Kidney (tissue), 14 donors: ENCODE measurements around the gene GRK1. TPM values are rescaled to one million over a fixed set of nuclear protein-coding genes. Genes with fewer than 3 reads are reported as not detected.
"Not testable (repeated sequence)": the region's sequence is repeated elsewhere in the genome, so short reads cannot be mapped to it uniquely, and the experiment has no call there.

ENCODE experiments used
- DNase-seq, 5 donors: peaks; one replicate each; pipeline ENCODE4 v3.0.0-alpha.2; 2013 to 2020
- FAIRE-seq: peaks from 2 replicates; lab custom pipeline; 2012; peaks lifted over from hg19 to GRCh38; lab: Jason Lieb, UNC
- H3K27ac ChIP-seq, 2 donors: one replicate each; pipeline ENCODE4 v1.7.0; 2013; ENCODE audit warnings: low read depth in 2 of 2, low read length in 2 of 2, inconsistent platforms in 1 of 2
- H3K27me3 ChIP-seq: one replicate; pipeline ENCODE4 v1.7.1; 2013; ENCODE audit warnings: low read length, inconsistent platforms; ENCODE audit not compliant: control insufficient read depth, insufficient read depth
- H3K36me3 ChIP-seq, 3 donors: one replicate each; pipeline versions ENCODE4 v1.7.0 to v1.7.1; 2013; ENCODE audit warnings: low read length in 3 of 3, control low read depth in 1 of 3, inconsistent platforms in 1 of 3; ENCODE audit not compliant: insufficient read depth in 3 of 3, control insufficient read depth in 2 of 3
- H3K4me1 ChIP-seq, 3 donors: one replicate each; pipeline versions ENCODE4 v1.7.0 to v1.7.1; 2013; ENCODE audit warnings: low read length in 3 of 3, inconsistent platforms in 1 of 3, low read depth in 1 of 3; ENCODE audit not compliant: control insufficient read depth in 2 of 3, insufficient read depth in 2 of 3
- H3K4me3 ChIP-seq, 3 donors: one replicate each; pipeline versions ENCODE4 v1.7.0 to v1.8.1; 2013; ENCODE audit warnings: low read length in 3 of 3, control low read depth in 1 of 3, inconsistent platforms in 1 of 3
- H3K9ac ChIP-seq, 3 donors: one replicate each; pipeline versions ENCODE4 v1.7.0 to v1.7.1; 2013; ENCODE audit warnings: low read length in 3 of 3, control low read depth in 1 of 3, inconsistent platforms in 1 of 3
- H3K9me3 ChIP-seq, 3 donors: one replicate each; pipeline versions ENCODE4 v1.7.0 to v1.7.1; 2013; ENCODE audit warnings: low read length in 3 of 3, control low read depth in 1 of 3, inconsistent platforms in 1 of 3; ENCODE audit not compliant: control insufficient read depth in 2 of 3, insufficient read depth in 1 of 3
- intact Hi-C: fragments of 100-400 bp; cut with DNase I; formaldehyde crosslinking; loops from one replicate; pipeline ENCODE4 v1.11.1; 2022
- polyA plus RNA-seq: library from polyadenylated mRNA; stranded (reverse); fragments of 350-450 nt; fragmentation: Illumina TruSeq; extraction: RNeasy Lipid Tissue Mini Kit (QIAGEN cat#74804); gene quantifications from one replicate; pipeline ENCODE4 v1.2.3, GENCODE V29; 2014; ENCODE audit warnings: low read depth, low replicate concordance; ENCODE audit not compliant: insufficient read depth
- total RNA-seq: library from RNA; stranded (reverse); fragmentation: NEBNext Ultra II Directional; extraction: Animal tissue kit (Norgen Biotek cat#: 25700); gene quantifications from one replicate; pipeline ENCODE4 v1.2.1, GENCODE V29; 2021
- TF ChIP-seq, protein P1 (sequence below): IDR thresholded peaks from 3 replicates; pipeline ENCODE4 v1.5.1; 2012; ENCODE audit warnings: mild to moderate bottlenecking, moderate library complexity, borderline replicate concordance; ENCODE audit not compliant: insufficient read depth; ENCODE audit errors: extremely low read depth
- donor health status: control.
- donor health status: control.
- donor health status: control.
- donor health status: control.
- donor health status: control.
- donor health status: DM: yes; HTN: yes; CAD: no.
- donor health status: Normal renal cell carcinoma (clear cell type).

Gene GRK1
- total and polyA plus RNA-seq, 2 donors from 2014 or later = not detected

DNA sequence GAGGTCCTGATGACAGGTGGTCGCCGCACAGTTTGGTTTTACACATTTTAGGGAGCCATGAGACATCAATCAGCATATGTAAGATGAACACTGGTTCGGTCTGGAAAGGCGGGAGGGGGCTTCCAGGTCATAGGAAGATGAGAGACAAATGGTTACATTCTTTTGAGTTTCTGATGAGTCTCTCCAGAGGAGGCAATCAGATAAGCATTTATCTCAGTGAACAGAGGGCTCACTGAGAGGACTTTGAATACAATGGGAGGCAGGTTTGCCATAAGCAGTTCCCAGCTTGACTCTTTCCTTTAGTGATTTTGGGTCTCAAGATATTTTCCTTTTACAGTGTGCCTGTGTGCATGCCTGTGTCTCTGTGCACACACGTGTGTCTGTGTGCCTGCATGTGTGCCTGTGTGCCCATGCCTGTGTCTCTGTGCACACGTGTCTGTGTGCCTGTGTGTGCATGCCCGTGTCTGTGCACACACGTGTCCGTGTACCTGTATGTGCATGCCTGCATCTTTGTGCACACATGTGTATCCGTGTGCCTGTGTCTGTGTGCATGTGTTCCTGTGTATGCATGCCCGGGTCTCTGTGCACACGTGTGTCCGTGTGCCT lies 56.5 kb downstream of the GRK1 start:
- Histone ChIP-seq H3K9ac (no peak overlapping the region), H3K9me3 (no peaks in the 10 kb centered on the region), H3K4me1 (peaks cover 0 to 5% (median 0%) of the 10 kb centered on the region in 3 donors), H3K27ac (no peak overlapping the region), H3K36me3 (no peaks in the 10 kb centered on the region), H3K4me3 (no peak overlapping the region), H3K27me3 (no peaks in the 10 kb centered on the region)
- TF ChIP-seq, protein P1, sequence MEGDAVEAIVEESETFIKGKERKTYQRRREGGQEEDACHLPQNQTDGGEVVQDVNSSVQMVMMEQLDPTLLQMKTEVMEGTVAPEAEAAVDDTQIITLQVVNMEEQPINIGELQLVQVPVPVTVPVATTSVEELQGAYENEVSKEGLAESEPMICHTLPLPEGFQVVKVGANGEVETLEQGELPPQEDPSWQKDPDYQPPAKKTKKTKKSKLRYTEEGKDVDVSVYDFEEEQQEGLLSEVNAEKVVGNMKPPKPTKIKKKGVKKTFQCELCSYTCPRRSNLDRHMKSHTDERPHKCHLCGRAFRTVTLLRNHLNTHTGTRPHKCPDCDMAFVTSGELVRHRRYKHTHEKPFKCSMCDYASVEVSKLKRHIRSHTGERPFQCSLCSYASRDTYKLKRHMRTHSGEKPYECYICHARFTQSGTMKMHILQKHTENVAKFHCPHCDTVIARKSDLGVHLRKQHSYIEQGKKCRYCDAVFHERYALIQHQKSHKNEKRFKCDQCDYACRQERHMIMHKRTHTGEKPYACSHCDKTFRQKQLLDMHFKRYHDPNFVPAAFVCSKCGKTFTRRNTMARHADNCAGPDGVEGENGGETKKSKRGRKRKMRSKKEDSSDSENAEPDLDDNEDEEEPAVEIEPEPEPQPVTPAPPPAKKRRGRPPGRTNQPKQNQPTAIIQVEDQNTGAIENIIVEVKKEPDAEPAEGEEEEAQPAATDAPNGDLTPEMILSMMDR = no peak
- DNase-seq = peak in 1 of 5 donors; percentile 30
- intact Hi-C loops = no loop called here
- no peak for FAIRE-seq

DNA sequence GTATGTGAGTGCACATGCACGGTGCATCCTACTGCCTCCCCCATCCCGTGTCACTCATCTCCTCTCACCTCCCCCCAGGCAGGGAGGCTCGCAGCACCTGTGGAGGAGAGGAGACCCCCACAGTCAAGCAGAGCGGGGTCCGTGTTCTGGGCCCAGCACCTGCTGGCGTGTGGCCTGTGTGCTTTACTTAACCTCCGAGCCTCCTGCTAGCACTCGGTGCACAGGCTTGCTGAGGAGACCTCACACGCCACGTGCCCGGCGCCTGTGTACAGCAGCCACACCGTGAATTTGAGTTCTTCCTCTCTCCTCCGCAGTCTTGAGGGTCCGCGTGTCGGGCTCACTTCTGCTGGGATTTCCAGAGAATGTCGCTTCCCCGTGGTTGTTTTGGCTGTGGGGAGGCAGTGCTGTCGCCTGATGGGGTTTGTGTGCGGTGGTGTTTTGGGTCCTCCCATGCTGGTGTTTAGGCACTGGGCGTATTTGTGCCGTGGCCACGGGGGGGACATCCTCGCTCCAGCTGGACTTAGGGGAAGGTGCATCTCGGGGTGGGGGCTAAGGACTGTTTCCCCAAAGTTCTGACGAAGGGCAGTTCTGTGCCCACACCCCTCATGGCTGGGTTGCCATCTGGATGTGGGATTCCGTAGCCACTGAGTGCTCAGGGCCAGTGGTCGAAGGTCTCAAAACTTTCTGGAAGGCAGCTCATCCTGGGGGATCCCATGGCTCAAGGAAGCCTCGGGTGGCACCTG lies 57.2 kb downstream of the GRK1 start:
- H3K27ac ChIP-seq = no peak overlapping the region
- H3K9ac ChIP-seq = no peak overlapping the region
- H3K4me3 ChIP-seq = peak overlapping the region in 1 of 3 donors; percentile 29
- TF ChIP-seq, protein P1 = no peak
- no peaks in the 10 kb centered on the region for H3K27me3 ChIP-seq
- FAIRE-seq (no peak), DNase-seq (peak in 2 of 5 donors; percentile 69 to 77)
- peaks cover 0 to 5% (median 0%) of the 10 kb centered on the region in 3 donors for H3K4me1 ChIP-seq
- H3K36me3 ChIP-seq = no peaks in the 10 kb centered on the region
- H3K9me3 ChIP-seq = no peaks in the 10 kb centered on the region
- intact Hi-C loops = no loop called here

DNA sequence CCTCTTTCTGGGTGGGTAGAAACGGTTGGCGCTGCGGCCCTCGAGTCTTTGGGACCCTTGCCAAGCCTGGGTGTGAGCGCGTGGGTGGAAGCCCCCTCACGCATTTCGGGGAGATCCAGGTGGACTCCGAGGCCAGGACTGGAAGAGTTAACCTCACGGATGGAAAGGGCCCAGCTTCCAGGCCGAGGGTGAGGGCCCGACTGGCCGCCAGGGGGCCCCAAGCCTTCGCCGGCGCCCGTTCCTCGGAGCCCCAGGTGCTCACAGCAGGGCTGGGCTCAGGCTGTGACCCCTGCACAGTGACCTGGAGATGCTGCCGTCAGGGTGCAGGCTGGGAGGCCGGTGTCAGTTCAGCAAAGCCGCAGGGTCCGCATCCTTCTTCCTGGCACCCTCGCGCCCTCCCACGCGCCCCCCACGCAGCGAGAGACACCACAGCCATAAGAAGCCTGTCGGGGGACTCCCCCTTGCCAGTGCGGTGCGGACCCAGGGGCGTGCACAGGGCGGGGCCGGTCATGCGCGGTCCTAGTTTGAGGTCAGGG lies 57.8 kb downstream of the GRK1 start:
- no peak for FAIRE-seq
- H3K4me1 ChIP-seq = peaks cover 0 to 5% (median 0%) of the 10 kb centered on the region in 3 donors
- peak overlapping the region; percentile 29 to 51 (median 50) for H3K4me3 ChIP-seq
- intact Hi-C loops = no loop called here
- H3K27ac ChIP-seq = peak overlapping the region in 1 of 2 donors; percentile 32
- peaks cover 4% of the 10 kb centered on the region for H3K27me3 ChIP-seq
- H3K36me3 ChIP-seq = no peaks in the 10 kb centered on the region
- DNase-seq = peak; percentile 84 to 94 (median 86)
- no peak overlapping the region for H3K9ac ChIP-seq
- H3K9me3 ChIP-seq = no peaks in the 10 kb centered on the region
- TF ChIP-seq, protein P1 = peak; percentile 69

DNA sequence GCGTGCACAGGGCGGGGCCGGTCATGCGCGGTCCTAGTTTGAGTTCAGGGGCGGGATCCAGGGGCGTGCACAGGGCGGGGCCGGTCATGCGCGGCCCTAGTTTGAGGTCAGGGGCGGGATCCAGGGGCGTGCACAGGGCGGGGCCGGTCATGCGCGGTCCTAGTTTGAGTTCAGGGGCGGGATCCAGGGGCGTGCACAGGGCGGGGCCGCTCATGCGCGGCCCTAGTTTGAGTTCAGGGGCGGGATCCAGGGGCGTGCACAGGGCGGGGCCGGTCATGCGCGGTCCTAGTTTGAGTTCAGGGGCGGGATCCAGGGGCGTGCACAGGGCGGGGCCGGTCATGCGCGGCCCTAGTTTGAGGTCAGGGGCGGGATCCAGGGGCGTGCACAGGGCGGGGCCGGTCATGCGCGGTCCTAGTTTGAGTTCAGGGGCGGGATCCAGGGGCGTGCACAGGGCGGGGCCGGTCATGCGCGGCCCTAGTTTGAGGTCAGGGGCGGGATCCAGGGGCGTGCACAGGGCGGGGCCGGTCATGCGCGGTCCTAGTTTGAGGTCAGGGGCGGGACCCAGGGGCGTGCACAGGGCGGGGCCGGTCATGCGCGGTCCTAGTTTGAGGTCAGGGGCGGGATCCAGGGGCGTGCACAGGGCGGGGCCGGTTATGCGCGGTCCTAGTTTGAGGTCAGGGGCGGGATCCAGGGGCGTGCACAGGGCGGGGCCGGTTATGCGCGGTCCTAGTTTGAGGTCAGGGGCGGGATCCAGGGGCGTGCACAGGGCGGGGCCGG lies 58.5 kb downstream of the GRK1 start:
- H3K9me3 ChIP-seq, FAIRE-seq, H3K27ac ChIP-seq, H3K36me3 ChIP-seq, intact Hi-C loops, H3K9ac ChIP-seq, H3K27me3 ChIP-seq, H3K4me3 ChIP-seq, H3K4me1 ChIP-seq: not testable (repeated sequence)
- peak in 1 of 5 donors; percentile 72 for DNase-seq

DNA sequence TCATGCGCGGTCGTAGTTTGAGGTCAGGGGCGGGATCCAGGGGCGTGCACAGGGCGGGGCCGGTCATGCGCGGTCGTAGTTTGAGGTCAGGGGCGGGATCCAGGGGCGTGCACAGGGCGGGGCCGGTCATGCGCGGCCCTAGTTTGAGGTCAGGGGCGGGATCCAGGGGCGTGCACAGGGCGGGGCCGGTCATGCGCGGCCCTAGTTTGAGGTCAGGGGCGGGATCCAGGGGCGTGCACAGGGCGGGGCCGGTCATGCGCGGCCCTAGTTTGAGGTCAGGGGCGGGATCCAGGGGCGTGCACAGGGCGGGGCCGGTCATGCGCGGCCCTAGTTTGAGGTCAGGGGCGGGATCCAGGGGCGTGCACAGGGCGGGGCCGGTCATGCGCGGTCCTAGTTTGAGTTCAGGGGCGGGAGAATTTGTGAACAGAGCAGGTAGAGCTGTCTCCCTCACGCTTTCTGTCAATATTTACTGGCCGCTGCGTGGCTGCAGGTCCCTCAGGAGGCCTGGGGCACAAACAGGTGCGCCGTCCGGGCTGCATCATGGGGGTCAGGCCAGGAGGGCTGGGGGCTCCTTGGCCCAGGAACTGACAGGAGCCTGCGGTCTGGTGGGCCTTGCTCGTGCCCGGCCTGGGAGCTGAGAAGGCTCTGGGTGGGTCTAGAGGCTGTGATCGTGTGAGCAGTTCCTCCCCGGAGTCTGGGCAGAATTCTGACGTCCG lies 59.2 kb downstream of the GRK1 start:
- peak overlapping the region in 1 of 2 donors; percentile 23 for H3K27ac ChIP-seq
- H3K4me3 ChIP-seq, H3K9ac ChIP-seq, H3K4me1 ChIP-seq, H3K36me3 ChIP-seq, intact Hi-C loops, FAIRE-seq, H3K9me3 ChIP-seq, H3K27me3 ChIP-seq: not testable (repeated sequence)
- peak in 3 of 5 donors; percentile 17 to 82 (median 82) for DNase-seq
